LNCAP (cell line): ENCODE results near the gene TRIM71.

Source experiments
- CTCF ChIP-seq: fragments of 450-650 bp; IDR thresholded peaks from 2 replicates; pipeline ENCODE4 v1.5.1; 2017; ENCODE audit warnings: mild to moderate bottlenecking

TRIM71 gene

GRCh38 chr3:32794487-32795308, 23.1 kb upstream of the TRIM71 start:
- TF ChIP-seq CTCF: no peak

GRCh38 chr3:32797776-32798175, 20.0 kb upstream of the TRIM71 start:
- no peak for TF ChIP-seq CTCF

- TF ChIP-seq CTCF: no peak
Observed at GRCh38 chr3:32813180-32813579, 4.6 kb upstream of the TRIM71 start.

GRCh38 chr3:32814361-32814760, 3.4 kb upstream of the TRIM71 start:
- TF ChIP-seq CTCF: no peak

GRCh38 chr3:32815841-32816438, 1.9 kb upstream of the TRIM71 start:
- no peak for TF ChIP-seq CTCF

GRCh38 chr3:32816439-32817256, 1.1 kb upstream of the TRIM71 start:
- TF ChIP-seq CTCF: no peak

GRCh38 chr3:32817257-32817557, 590 bp upstream of the TRIM71 start:
- TF ChIP-seq CTCF: no peak
